Endodermal cell (in vitro differentiated cells): ENCODE data around the gene XYLT1. TPM values are rescaled to one million over a fixed set of nuclear protein-coding genes. Genes with fewer than 3 reads are reported as not detected.
A peak's percentile ranks its signal among the peaks of the same experiment; 100 is the strongest.

ENCODE experiments used
- DNase-seq: peaks from one replicate; pipeline ENCODE4 v3.0.0-alpha.2; 2017
- H3K27ac ChIP-seq: 2 replicates; pipeline ENCODE4 v1.5.1; 2013; ENCODE audit warnings: mild to moderate bottlenecking, low read depth, low read length, moderate library complexity
- H3K27me3 ChIP-seq: 2 replicates; pipeline ENCODE4 v1.6.1; 2013; ENCODE audit warnings: mild to moderate bottlenecking, low read length, moderate library complexity; ENCODE audit not compliant: insufficient read depth, control insufficient read depth, poor library complexity, severe bottlenecking
- H3K36me3 ChIP-seq: 2 replicates; pipeline ENCODE4 v1.7.0; 2013; ENCODE audit warnings: mild to moderate bottlenecking, low read length, moderate library complexity; ENCODE audit not compliant: control insufficient read depth, insufficient read depth
- H3K4me1 ChIP-seq: one replicate; pipeline ENCODE4 v1.7.0; 2013; ENCODE audit warnings: low read length; ENCODE audit not compliant: control insufficient read depth, insufficient read depth
- H3K4me3 ChIP-seq: 2 replicates; pipeline ENCODE4 v1.5.1; 2013; ENCODE audit warnings: mild to moderate bottlenecking, low read length, moderate library complexity
- H3K9ac ChIP-seq: 2 replicates; pipeline ENCODE4 v1.6.1; 2013; ENCODE audit warnings: mild to moderate bottlenecking, low read length, moderate library complexity; ENCODE audit not compliant: poor library complexity, severe bottlenecking; ENCODE audit errors: extremely low read depth
- H3K9me3 ChIP-seq: 2 replicates; pipeline ENCODE4 v1.6.1; 2013; ENCODE audit warnings: mild to moderate bottlenecking, low read length, moderate library complexity; ENCODE audit not compliant: control insufficient read depth
- H3K27ac Mint-ChIP-seq: 2 replicates; pipeline ENCODE4 v1.8.0; 2020; ENCODE audit warnings: mixed read lengths
- H3K27me3 Mint-ChIP-seq: 2 replicates; pipeline ENCODE4 v1.8.0; 2021; ENCODE audit warnings: mild to moderate bottlenecking, mixed read lengths; ENCODE audit not compliant: insufficient read depth
- H3K36me3 Mint-ChIP-seq: 2 replicates; pipeline ENCODE4 v1.8.0; 2020; ENCODE audit warnings: low read depth, mixed read lengths
- H3K4me1 Mint-ChIP-seq: 2 replicates; pipeline ENCODE4 v1.8.0; 2020; ENCODE audit warnings: mixed read lengths
- H3K4me3 Mint-ChIP-seq: 2 replicates; pipeline ENCODE4 v1.8.0; 2020; ENCODE audit warnings: mild to moderate bottlenecking, moderate library complexity, mixed read lengths
- H3K9me3 Mint-ChIP-seq: 2 replicates; pipeline ENCODE4 v1.8.0; 2020; ENCODE audit warnings: mild to moderate bottlenecking, mixed read lengths
- WGBS, 2 experiments: methylation state at CpG; one replicate each; pipeline versions ENCODE4 v1.1.5 to v1.1.7; 2013; ENCODE audit warnings: missing lambda C conversion rate in 2 of 2, mixed read lengths in 1 of 2; ENCODE audit not compliant: insufficient coverage in 1 of 2, insufficient read length in 1 of 2; 5-methylcytosine and 5-hydroxymethylcytosine counted together
- total RNA-seq, 2 donors: library from RNA; stranded (reverse); fragmentation: NEBNext Ultra II Directional in 1 of 2; extraction: Animal tissue kit (Norgen Biotek cat#: 25700) in 1 of 2; gene quantifications; 2 replicates in 1 of 2; 3 replicates in 1 of 2; pipeline ENCODE4 v1.2.1, GENCODE V29; 2021
- TF ChIP-seq, protein P1 (sequence below): fragments of 200-600 bp; sonication (generic); conservative IDR thresholded peaks from 2 replicates; pipeline ENCODE4 v1.5.0; 2021; ENCODE audit warnings: antibody characterized with exemption, mild to moderate bottlenecking

Gene XYLT1
- total RNA-seq, 2 donors from 2014 or later: 26.8 to 28.5 TPM

DNA sequence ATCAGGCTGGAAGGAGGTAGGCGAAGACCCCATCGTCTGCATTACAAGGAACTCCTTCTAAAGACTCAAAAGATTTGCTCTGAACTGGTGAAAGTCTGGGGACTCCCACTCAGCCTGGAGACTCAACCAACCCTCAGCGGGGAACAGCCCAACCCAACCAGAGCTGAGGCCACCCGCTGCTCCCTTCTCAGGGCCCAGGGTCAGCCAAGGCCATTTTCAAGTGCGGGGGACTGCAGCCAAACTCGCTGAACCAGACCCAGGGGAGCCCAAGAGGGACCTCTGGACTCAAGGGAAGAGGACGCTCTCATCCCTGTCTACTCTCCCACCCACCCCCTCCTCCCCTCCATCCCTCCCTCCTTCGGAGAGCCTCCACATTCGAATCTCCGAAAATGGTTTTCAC, 24.1 kb downstream of the XYLT1 start:
- 65 to 70% methylated on average over 3 to 10 of the region's 10 CpGs for WGBS, 2 experiments
- TF ChIP-seq, protein P1, sequence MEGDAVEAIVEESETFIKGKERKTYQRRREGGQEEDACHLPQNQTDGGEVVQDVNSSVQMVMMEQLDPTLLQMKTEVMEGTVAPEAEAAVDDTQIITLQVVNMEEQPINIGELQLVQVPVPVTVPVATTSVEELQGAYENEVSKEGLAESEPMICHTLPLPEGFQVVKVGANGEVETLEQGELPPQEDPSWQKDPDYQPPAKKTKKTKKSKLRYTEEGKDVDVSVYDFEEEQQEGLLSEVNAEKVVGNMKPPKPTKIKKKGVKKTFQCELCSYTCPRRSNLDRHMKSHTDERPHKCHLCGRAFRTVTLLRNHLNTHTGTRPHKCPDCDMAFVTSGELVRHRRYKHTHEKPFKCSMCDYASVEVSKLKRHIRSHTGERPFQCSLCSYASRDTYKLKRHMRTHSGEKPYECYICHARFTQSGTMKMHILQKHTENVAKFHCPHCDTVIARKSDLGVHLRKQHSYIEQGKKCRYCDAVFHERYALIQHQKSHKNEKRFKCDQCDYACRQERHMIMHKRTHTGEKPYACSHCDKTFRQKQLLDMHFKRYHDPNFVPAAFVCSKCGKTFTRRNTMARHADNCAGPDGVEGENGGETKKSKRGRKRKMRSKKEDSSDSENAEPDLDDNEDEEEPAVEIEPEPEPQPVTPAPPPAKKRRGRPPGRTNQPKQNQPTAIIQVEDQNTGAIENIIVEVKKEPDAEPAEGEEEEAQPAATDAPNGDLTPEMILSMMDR: no peak
- peaks cover 2% of the 10 kb centered on the region for H3K27me3 Mint-ChIP-seq
- Histone ChIP-seq H3K4me3 (no peak overlapping the region), H3K4me1 (peaks cover 4% of the 10 kb centered on the region), H3K27ac (no peak overlapping the region), H3K36me3 (peaks cover 3% of the 10 kb centered on the region), H3K9ac (no peak overlapping the region), H3K27me3 (no peaks in the 10 kb centered on the region), H3K9me3 (peaks cover 7% of the 10 kb centered on the region)
- H3K4me3 Mint-ChIP-seq: no peak overlapping the region
- peak; percentile 52 for DNase-seq
- H3K4me1 Mint-ChIP-seq: peaks cover 28% of the 10 kb centered on the region
- H3K9me3 Mint-ChIP-seq: peaks cover 2% of the 10 kb centered on the region
- H3K27ac Mint-ChIP-seq: no peak overlapping the region
- H3K36me3 Mint-ChIP-seq: peaks cover 25% of the 10 kb centered on the region

DNA sequence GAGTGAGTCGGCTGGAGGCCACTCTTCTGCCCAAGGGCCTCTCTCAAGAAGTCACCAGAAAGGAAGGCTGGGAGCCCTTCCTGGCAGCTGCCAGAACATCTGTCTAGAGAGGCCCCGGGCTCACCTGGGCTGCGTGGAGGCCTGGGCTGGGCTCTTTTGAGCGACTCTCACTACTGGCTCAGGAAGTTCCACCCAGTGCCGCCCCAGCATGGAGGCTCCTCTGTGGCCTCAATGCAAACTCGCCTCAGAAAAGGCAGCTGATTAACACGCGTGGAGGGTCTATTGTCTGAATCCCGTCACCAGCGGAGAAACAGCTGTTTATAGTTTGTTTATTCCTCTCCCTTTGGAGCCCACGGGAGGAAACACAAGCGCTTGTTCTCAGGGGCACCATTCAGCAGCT, 25.3 kb downstream of the XYLT1 start:
- peaks cover 3% of the 10 kb centered on the region for H3K36me3 ChIP-seq
- no peak overlapping the region for H3K27ac ChIP-seq
- Mint-ChIP-seq H3K9me3 (peaks cover 2% of the 10 kb centered on the region), H3K36me3 (peaks cover 21% of the 10 kb centered on the region), H3K4me3 (no peak overlapping the region), H3K27me3 (peaks cover 2% of the 10 kb centered on the region), H3K4me1 (peaks cover 26% of the 10 kb centered on the region), H3K27ac (peak overlapping the region; percentile 35)
- H3K27me3 ChIP-seq: no peaks in the 10 kb centered on the region
- peaks cover 8% of the 10 kb centered on the region for H3K9me3 ChIP-seq
- no peak overlapping the region for H3K4me3 ChIP-seq
- H3K9ac ChIP-seq: no peak overlapping the region
- WGBS, 2 experiments: 64 to 78% methylated on average over 8 to 12 of the region's 12 CpGs
- peak; percentile 74 for DNase-seq
- peaks cover 5% of the 10 kb centered on the region for H3K4me1 ChIP-seq
- TF ChIP-seq, protein P1: no peak

DNA sequence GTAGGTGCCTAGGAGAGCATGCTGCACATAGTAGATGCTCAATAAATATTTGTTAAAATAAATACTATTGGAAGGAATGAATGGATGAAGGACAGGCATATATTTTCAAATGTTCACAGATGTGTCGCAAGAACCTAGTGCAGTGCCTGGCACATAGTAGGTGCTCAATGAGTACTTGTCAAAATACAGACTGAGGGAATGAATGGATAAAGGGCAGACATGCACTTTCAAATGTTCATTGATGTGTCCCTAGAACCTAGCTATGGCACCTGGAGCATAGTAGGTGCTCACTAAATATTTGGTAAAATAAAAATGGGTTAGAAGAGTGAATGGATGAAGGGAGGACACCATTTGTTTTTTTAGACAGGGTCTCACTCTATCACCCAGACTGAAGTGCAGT, 26.1 kb downstream of the XYLT1 start:
- H3K9ac ChIP-seq: no peak overlapping the region
- 92 to 100% methylated on average over 1 of the region's 1 CpG for WGBS, 2 experiments
- Mint-ChIP-seq H3K4me1 (peaks cover 27% of the 10 kb centered on the region), H3K9me3 (peaks cover 2% of the 10 kb centered on the region), H3K4me3 (no peak overlapping the region), H3K27ac (no peak overlapping the region), H3K36me3 (peaks cover 21% of the 10 kb centered on the region), H3K27me3 (peaks cover 4% of the 10 kb centered on the region)
- no peaks in the 10 kb centered on the region for H3K27me3 ChIP-seq
- peaks cover 15% of the 10 kb centered on the region for H3K9me3 ChIP-seq
- TF ChIP-seq, protein P1: no peak
- peaks cover 3% of the 10 kb centered on the region for H3K36me3 ChIP-seq
- peaks cover 5% of the 10 kb centered on the region for H3K4me1 ChIP-seq
- no peak overlapping the region for H3K27ac ChIP-seq
- no peak overlapping the region for H3K4me3 ChIP-seq
- DNase-seq: no peak
